K562 (cell line): ENCODE results near the gene PPRC1. TPM values are rescaled to one million over a fixed set of nuclear protein-coding genes. Genes with fewer than 3 reads are reported as not detected.

Experiments
- BRF1 ChIP-seq: IDR thresholded peaks from 3 replicates; pipeline ENCODE4 v1.6.1; 2011; ENCODE audit warnings: borderline replicate concordance, mild to moderate bottlenecking; ENCODE audit not compliant: insufficient read length; ENCODE audit errors: extremely low read depth
- CBFA2T2 ChIP-seq: fragments of 450-650 bp; conservative IDR thresholded peaks from 2 replicates; pipeline ENCODE4 v1.6.1; 2017; ENCODE audit warnings: mild to moderate bottlenecking
- CEBPG ChIP-seq, 3 experiments: fragments of 200-800 bp in 1 of 3; sonication (Bioruptor generic) in 1 of 3; sonication (generic) in 1 of 3; formaldehyde crosslinking in 1 of 3; IDR thresholded peaks in 2 of 3; conservative IDR thresholded peaks in 1 of 3; 2 replicates each; pipeline versions ENCODE4 v1.6.1 to v1.8.0; 2016 to 2022; ENCODE audit warnings: missing compliant biosample characterization in 2 of 3, missing genetic modification characterization in 2 of 3, mild to moderate bottlenecking in 1 of 3, missing genetic modification reagents in 1 of 3
- CXXC5 ChIP-seq: fragments of 250-450 bp; sonication (Bioruptor Pico); IDR thresholded peaks from 2 replicates; pipeline ENCODE4 v1.8.0; 2022; ENCODE audit warnings: inconsistent platforms, mild to moderate bottlenecking, moderate library complexity
- HIVEP1 ChIP-seq: fragments of 250-450 bp; sonication (Bioruptor Pico); IDR thresholded peaks from 2 replicates; pipeline ENCODE4 v1.4.0; 2020; ENCODE audit warnings: mild to moderate bottlenecking
- ILF3 ChIP-seq: fragments of 450-650 bp; IDR thresholded peaks from 2 replicates; pipeline ENCODE4 v1.6.1; 2018; ENCODE audit warnings: antibody characterized with exemption, mild to moderate bottlenecking, moderate library complexity, borderline replicate concordance
- KLF1 ChIP-seq: fragments of 450-650 bp; IDR thresholded peaks from 2 replicates; pipeline ENCODE4 v1.6.1; 2016; ENCODE audit warnings: missing genetic modification characterization, missing compliant biosample characterization
- MTA1 ChIP-seq: fragments of 450-650 bp; IDR thresholded peaks from 2 replicates; pipeline ENCODE4 v1.6.1; 2017; ENCODE audit warnings: borderline replicate concordance
- NFRKB ChIP-seq: fragments of 450-650 bp; IDR thresholded peaks from 2 replicates; pipeline ENCODE4 v1.6.1; 2016; ENCODE audit warnings: low read depth
- PHTF2 ChIP-seq: fragments of 250-450 bp; sonication (Bioruptor Pico); IDR thresholded peaks from 2 replicates; pipeline ENCODE4 v1.5.0; 2021; ENCODE audit warnings: mild to moderate bottlenecking
- POLR2AphosphoS2 ChIP-seq: IDR thresholded peaks from 2 replicates; pipeline ENCODE4 v1.6.1; 2012; ENCODE audit warnings: low read length, improper control_type of control experiment
- RHOXF2B ChIP-seq: fragments of 250-450 bp; sonication (Bioruptor Pico); conservative IDR thresholded peaks from 2 replicates; pipeline ENCODE4 v1.5.1; 2021
- SMAD4 ChIP-seq: fragments of 250-450 bp; sonication (Bioruptor Pico); conservative IDR thresholded peaks from 2 replicates; pipeline ENCODE4 v1.8.0; 2021; ENCODE audit warnings: inconsistent platforms, mild to moderate bottlenecking, moderate library complexity
- TAL1 ChIP-seq: fragments of 450-650 bp; IDR thresholded peaks from 2 replicates; pipeline ENCODE4 v1.6.1; 2016; ENCODE audit warnings: mild to moderate bottlenecking
- TEAD4 ChIP-seq, 2 experiments: sonication (generic) in 1 of 2; formaldehyde crosslinking in 1 of 2; IDR thresholded peaks; 2 replicates each; pipeline versions ENCODE4 v1.6.1 to v1.8.0; 2012 to 2022; ENCODE audit warnings: borderline replicate concordance in 1 of 2, inconsistent platforms in 1 of 2, low read length in 1 of 2, mild to moderate bottlenecking in 1 of 2, missing genetic modification reagents in 1 of 2
- U2AF1 ChIP-seq: fragments of 200-400 bp; formaldehyde crosslinking; optimal IDR thresholded peaks from 2 replicates; pipeline ENCODE3; 2017; ENCODE audit warnings: mild to moderate bottlenecking, low read depth, low read length, moderate library complexity
- ZEB2 ChIP-seq: fragments of 450-650 bp; IDR thresholded peaks from 2 replicates; pipeline ENCODE4 v1.6.1; 2016
- ZNF41 ChIP-seq: fragments of 250-450 bp; sonication (Bioruptor Pico); conservative IDR thresholded peaks from 2 replicates; pipeline ENCODE4 v1.4.0; 2020; ENCODE audit warnings: mild to moderate bottlenecking
- ZNF75A ChIP-seq: fragments of 450-650 bp; formaldehyde crosslinking; IDR thresholded peaks from 2 replicates; pipeline ENCODE4 v1.4.0; 2020; ENCODE audit warnings: mild to moderate bottlenecking
- ZNF785 ChIP-seq: fragments of 250-450 bp; sonication (Bioruptor Pico); IDR thresholded peaks from 2 replicates; pipeline ENCODE4 v1.4.0; 2020; ENCODE audit warnings: mild to moderate bottlenecking
- polyA plus RNA-seq, 8 experiments: library from polyadenylated mRNA; depleted of rRNA in 4 of 8; stranded (reverse) in 5 of 8; unstranded in 3 of 8; fragments of >200 nt; fragmentation: Nextera tagmentation in 2 of 8; fragmentation: Illumina TruSeq in 1 of 8; extraction: Ambion mirVana in 2 of 8; extraction: Trizol in 1 of 8; gene quantifications; 2 replicates each; pipeline versions ENCODE4 v1.2.1 to v1.2.3, GENCODE V29; 2011 to 2014; ENCODE audit warnings: inconsistent platforms in 1 of 8, missing spikeins in 1 of 8
- total RNA-seq, 7 experiments: library from RNA; depleted of rRNA in 6 of 7; stranded (reverse); fragments of >200 nt in 6 of 7; fragmentation: Illumina TruSeq in 2 of 7; extraction: Trizol in 2 of 7; gene quantifications; 2 replicates each; pipeline versions ENCODE4 v1.2.1 to v1.2.3, GENCODE V29; 2011 to 2021; ENCODE audit warnings: low replicate concordance in 1 of 7
- TF ChIP-seq, protein P1 (sequence below): IDR thresholded peaks from 3 replicates; pipeline ENCODE4 v1.6.1; 2011; ENCODE audit warnings: borderline replicate concordance, mild to moderate bottlenecking; ENCODE audit not compliant: insufficient read length, insufficient read depth
- TF ChIP-seq, protein P2 (sequence below): sonication (generic); IDR thresholded peaks from 2 replicates; pipeline ENCODE4 v1.6.1; 2016
- TF ChIP-seq, protein P3 (sequence below), 3 experiments: fragments of 200-800 bp in 1 of 3; fragments of 250-450 bp in 1 of 3; fragments of 450-650 bp in 1 of 3; sonication (Bioruptor Pico) in 1 of 3; sonication (Bioruptor generic) in 1 of 3; formaldehyde crosslinking in 1 of 3; IDR thresholded peaks; 2 replicates each; pipeline versions ENCODE4 v1.6.1 to v1.8.0; 2016 to 2022; ENCODE audit warnings: mild to moderate bottlenecking in 2 of 3, missing genetic modification characterization in 2 of 3, missing compliant biosample characterization in 1 of 3, moderate library complexity in 1 of 3

Gene PPRC1
- total and polyA plus RNA-seq, 9 of the 15 experiments (the other 6 are each of a cell fraction or from before 2014, with no cell fraction given) = 8.5 to 47.1 (median 16.2) TPM

DNA sequence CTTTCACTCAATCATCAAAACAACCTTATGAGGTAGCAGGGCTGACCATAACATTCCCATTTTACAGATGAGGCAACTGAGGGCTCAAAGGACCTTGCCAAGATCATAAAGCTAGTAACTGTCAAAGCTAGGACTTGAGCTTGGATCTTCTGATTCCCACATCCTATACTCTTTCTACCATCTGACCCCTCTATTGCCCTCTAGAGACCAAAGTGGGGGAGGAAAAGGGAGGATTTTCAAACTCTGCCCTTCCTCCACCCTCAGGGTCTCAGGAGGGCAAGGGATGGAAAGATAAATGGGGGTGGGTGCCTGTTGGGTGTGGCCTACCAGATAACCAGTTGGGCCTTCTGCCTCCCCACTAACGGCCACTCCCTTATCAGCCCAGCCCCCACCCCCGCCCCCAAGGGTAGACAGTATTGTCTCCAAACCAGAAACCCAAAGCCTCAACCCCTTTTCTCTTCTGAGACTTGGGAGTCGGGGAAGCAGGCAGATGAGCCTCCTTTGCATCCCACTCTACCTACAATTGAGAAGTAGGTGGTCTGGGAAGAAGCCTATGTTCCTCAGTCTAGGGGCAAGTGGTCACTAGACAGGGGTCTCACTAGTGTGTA is 20.5 kb upstream of the PPRC1 start (continued):
- no peak for TF ChIP-seq RHOXF2B
- peak; percentile 81 for TF ChIP-seq TAL1
- peak; percentile 82 for TF ChIP-seq TEAD4 (IDR thresholded peaks at IDR 0.05; ENCODE audit: low read length)
- no peak for TF ChIP-seq TEAD4 (CRISPR knock-in tag; IDR thresholded peaks at IDR 0.05; ENCODE audit: borderline replicate concordance)
- TF ChIP-seq CXXC5 (CRISPR knock-in tag) = 0 out of 2 replicates have a peak, but pooled peaks have one; percentile 48
- 0 out of 2 replicates have a peak, but pooled peaks have one; percentile 47 for TF ChIP-seq MTA1
- TF ChIP-seq U2AF1 = no peak
- no peak for TF ChIP-seq NFRKB
- peak; percentile 71; the same call in 1 of the 2 replicates for TF ChIP-seq POLR2AphosphoS2
- TF ChIP-seq PHTF2 (CRISPR knock-in tag) = no peak
- TF ChIP-seq, protein P1, sequence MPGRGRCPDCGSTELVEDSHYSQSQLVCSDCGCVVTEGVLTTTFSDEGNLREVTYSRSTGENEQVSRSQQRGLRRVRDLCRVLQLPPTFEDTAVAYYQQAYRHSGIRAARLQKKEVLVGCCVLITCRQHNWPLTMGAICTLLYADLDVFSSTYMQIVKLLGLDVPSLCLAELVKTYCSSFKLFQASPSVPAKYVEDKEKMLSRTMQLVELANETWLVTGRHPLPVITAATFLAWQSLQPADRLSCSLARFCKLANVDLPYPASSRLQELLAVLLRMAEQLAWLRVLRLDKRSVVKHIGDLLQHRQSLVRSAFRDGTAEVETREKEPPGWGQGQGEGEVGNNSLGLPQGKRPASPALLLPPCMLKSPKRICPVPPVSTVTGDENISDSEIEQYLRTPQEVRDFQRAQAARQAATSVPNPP = no peak
- TF ChIP-seq, protein P2, sequence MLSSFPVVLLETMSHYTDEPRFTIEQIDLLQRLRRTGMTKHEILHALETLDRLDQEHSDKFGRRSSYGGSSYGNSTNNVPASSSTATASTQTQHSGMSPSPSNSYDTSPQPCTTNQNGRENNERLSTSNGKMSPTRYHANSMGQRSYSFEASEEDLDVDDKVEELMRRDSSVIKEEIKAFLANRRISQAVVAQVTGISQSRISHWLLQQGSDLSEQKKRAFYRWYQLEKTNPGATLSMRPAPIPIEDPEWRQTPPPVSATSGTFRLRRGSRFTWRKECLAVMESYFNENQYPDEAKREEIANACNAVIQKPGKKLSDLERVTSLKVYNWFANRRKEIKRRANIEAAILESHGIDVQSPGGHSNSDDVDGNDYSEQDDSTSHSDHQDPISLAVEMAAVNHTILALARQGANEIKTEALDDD = peak; percentile 79
- peak; percentile 90 for TF ChIP-seq KLF1 (tag)
- TF ChIP-seq, protein P3, sequence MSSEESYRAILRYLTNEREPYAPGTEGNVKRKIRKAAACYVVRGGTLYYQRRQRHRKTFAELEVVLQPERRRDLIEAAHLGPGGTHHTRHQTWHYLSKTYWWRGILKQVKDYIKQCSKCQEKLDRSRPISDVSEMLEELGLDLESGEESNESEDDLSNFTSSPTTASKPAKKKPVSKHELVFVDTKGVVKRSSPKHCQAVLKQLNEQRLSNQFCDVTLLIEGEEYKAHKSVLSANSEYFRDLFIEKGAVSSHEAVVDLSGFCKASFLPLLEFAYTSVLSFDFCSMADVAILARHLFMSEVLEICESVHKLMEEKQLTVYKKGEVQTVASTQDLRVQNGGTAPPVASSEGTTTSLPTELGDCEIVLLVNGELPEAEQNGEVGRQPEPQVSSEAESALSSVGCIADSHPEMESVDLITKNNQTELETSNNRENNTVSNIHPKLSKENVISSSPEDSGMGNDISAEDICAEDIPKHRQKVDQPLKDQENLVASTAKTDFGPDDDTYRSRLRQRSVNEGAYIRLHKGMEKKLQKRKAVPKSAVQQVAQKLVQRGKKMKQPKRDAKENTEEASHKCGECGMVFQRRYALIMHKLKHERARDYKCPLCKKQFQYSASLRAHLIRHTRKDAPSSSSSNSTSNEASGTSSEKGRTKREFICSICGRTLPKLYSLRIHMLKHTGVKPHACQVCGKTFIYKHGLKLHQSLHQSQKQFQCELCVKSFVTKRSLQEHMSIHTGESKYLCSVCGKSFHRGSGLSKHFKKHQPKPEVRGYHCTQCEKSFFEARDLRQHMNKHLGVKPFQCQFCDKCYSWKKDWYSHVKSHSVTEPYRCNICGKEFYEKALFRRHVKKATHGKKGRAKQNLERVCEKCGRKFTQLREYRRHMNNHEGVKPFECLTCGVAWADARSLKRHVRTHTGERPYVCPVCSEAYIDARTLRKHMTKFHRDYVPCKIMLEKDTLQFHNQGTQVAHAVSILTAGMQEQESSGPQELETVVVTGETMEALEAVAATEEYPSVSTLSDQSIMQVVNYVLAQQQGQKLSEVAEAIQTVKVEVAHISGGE (CRISPR knock-in tag; IDR thresholded peaks at IDR 0.05) = peak in 1 of 3 experiments; percentile 58; a peak in 1 of 6 replicates
- no peak for TF ChIP-seq ILF3
- TF ChIP-seq HIVEP1 = no peak
- TF ChIP-seq SMAD4 (CRISPR knock-in tag) = peak; percentile 69; the same call in 1 of the 2 replicates
- TF ChIP-seq ZNF75A = no peak
- no peak for TF ChIP-seq BRF1
- no peak for TF ChIP-seq ZNF41 (CRISPR knock-in tag)
- no peak for TF ChIP-seq ZNF785 (CRISPR knock-in tag)
- TF ChIP-seq CBFA2T2 = peak; percentile 90
- TF ChIP-seq ZEB2 = no peak; the same call in 1 of the 2 replicates
- TF ChIP-seq CEBPG (CRISPR knock-in tag; IDR thresholded peaks at IDR 0.05) = no peak
- TF ChIP-seq CEBPG (tag; conservative IDR thresholded peaks at IDR 0.05 in 1 of 2, IDR thresholded peaks at IDR 0.05 in 1 of 2) = no peak
